SK-N-SH (cell line): ENCODE results near the gene SEBOX. TPM values are rescaled to one million over a fixed set of nuclear protein-coding genes. Genes with fewer than 3 reads are reported as not detected.

ENCODE experiments used
- CTCF ChIA-PET: fragments of 300-600, 350-600 bp; formaldehyde crosslinking; extraction: SDS; loops from one replicate; lab custom pipeline; 2021; lab: Yijun Ruan, JAX
- POLR2A ChIA-PET: fragments of 350-600 bp; sonication (Branson Sonifier 250); formaldehyde crosslinking; extraction: SDS; loops from one replicate; lab custom pipeline; 2020; ENCODE audit warnings: antibody characterized with exemption, inconsistent platforms; lab: Yijun Ruan, JAX
- DNase-seq: peaks from one replicate; pipeline ENCODE4 v3.0.0; 2012
- H2AFZ ChIP-seq: fragments of 200-600 bp; sonication (generic); 2 replicates; pipeline ENCODE4 v1.8.1; 2016; ENCODE audit warnings: antibody characterized with exemption, mild to moderate bottlenecking, low read depth
- H3F3A ChIP-seq: fragments of 200-600 bp; sonication (generic); replicated peaks from 2 replicates; pipeline ENCODE3; 2016; ENCODE audit warnings: antibody characterized with exemption, mild to moderate bottlenecking; ENCODE audit not compliant: insufficient read depth
- H3K27ac ChIP-seq, 2 experiments: fragments of 200-500 bp in 1 of 2; fragments of 200-600 bp in 1 of 2; sonication (Bioruptor generic) in 1 of 2; sonication (generic), shearing (Covaris generic) in 1 of 2; 2 replicates each; pipeline versions ENCODE4 v1.5.1 to v1.6.1; 2014 to 2016; ENCODE audit warnings: low read depth in 2 of 2, inconsistent platforms in 1 of 2, low read length in 1 of 2, mild to moderate bottlenecking in 1 of 2, mixed read lengths in 1 of 2
- H3K27me3 ChIP-seq: fragments of 200-600 bp; sonication (generic), shearing (Covaris generic); 2 replicates; pipeline ENCODE4 v1.6.1; 2016; ENCODE audit warnings: mixed run types; ENCODE audit not compliant: insufficient read depth
- H3K36me3 ChIP-seq, 2 experiments: fragments of 200-500 bp in 1 of 2; fragments of 200-600 bp in 1 of 2; sonication (Bioruptor generic) in 1 of 2; sonication (generic) in 1 of 2; replicated peaks in 1 of 2; 2 replicates each; pipeline versions ENCODE3 to v1.5.1; 2014 to 2016; ENCODE audit warnings: low read length in 1 of 2, mild to moderate bottlenecking in 1 of 2; ENCODE audit not compliant: insufficient read depth in 2 of 2, control insufficient read depth in 1 of 2
- H3K4me1 ChIP-seq, 2 experiments: fragments of 200-500 bp in 1 of 2; fragments of 200-600 bp in 1 of 2; sonication (Bioruptor generic) in 1 of 2; sonication (generic), shearing (Covaris generic) in 1 of 2; 2 replicates each; pipeline versions ENCODE4 v1.5.1 to v1.6.1; 2014 to 2016; ENCODE audit warnings: low read depth in 1 of 2, low read length in 1 of 2, mixed run types in 1 of 2; ENCODE audit not compliant: insufficient read depth in 2 of 2, control insufficient read depth in 1 of 2
- H3K4me2 ChIP-seq: fragments of 200-600 bp; sonication (generic), shearing (Covaris generic); 2 replicates; pipeline ENCODE4 v1.6.1; 2017; ENCODE audit warnings: mixed run types
- H3K4me3 ChIP-seq, 2 experiments: fragments of 200-500 bp in 1 of 2; fragments of 200-600 bp in 1 of 2; sonication (Bioruptor generic) in 1 of 2; sonication (generic), shearing (Covaris generic) in 1 of 2; 2 replicates each; pipeline versions ENCODE4 v1.5.1 to v1.8.1; 2014 to 2016; ENCODE audit warnings: low read depth in 2 of 2, inconsistent platforms in 1 of 2, low read length in 1 of 2, mild to moderate bottlenecking in 1 of 2, mixed read lengths in 1 of 2, moderate library complexity in 1 of 2
- H3K79me2 ChIP-seq: fragments of 200-600 bp; sonication (generic); 2 replicates; pipeline ENCODE4 v1.8.1; 2017; ENCODE audit warnings: mild to moderate bottlenecking; ENCODE audit not compliant: insufficient read depth
- H3K9ac ChIP-seq: fragments of 200-600 bp; sonication (generic); 2 replicates; pipeline ENCODE4 v1.6.1; 2017; ENCODE audit warnings: mixed run types
- H3K9me2 ChIP-seq: fragments of 200-600 bp; sonication (generic); 2 replicates; pipeline ENCODE4 v1.6.1; 2017; ENCODE audit warnings: mixed run types
- H3K9me3 ChIP-seq: fragments of 200-600 bp; sonication (generic); 2 replicates; pipeline ENCODE4 v1.6.1; 2017; ENCODE audit warnings: mixed run types, mild to moderate bottlenecking, moderate library complexity
- H4K20me1 ChIP-seq: fragments of 200-600 bp; sonication (generic); 2 replicates; pipeline ENCODE4 v1.6.1; 2017; ENCODE audit warnings: mild to moderate bottlenecking, mixed run types; ENCODE audit not compliant: insufficient read depth
- CHD2 ChIP-seq: fragments of 150-350 bp; IDR thresholded peaks from 2 replicates; pipeline ENCODE4 v1.6.1; 2018; ENCODE audit warnings: low read length; ENCODE audit not compliant: partially characterized antibody
- CTCF ChIP-seq: fragments of 200-600 bp; sonication (generic); IDR thresholded peaks from 2 replicates; pipeline ENCODE4 v1.6.1; 2017; ENCODE audit warnings: antibody characterized with exemption, mild to moderate bottlenecking, moderate library complexity
- EP300 ChIP-seq, 2 experiments: IDR thresholded peaks; 2 replicates each; pipeline versions ENCODE4 v1.4.0 to v1.6.1; 2012; ENCODE audit warnings: borderline replicate concordance in 1 of 2, low read depth in 1 of 2, low read length in 1 of 2
- EZH2phosphoT487 ChIP-seq: fragments of 200-600 bp; sonication (generic); IDR thresholded peaks from 2 replicates; pipeline ENCODE4 v1.6.1; 2017; ENCODE audit warnings: low read depth, mixed run types, mild to moderate bottlenecking, antibody characterized with exemption, moderate library complexity, borderline replicate concordance
- IRF3 ChIP-seq: fragments of 150-350 bp; IDR thresholded peaks from 2 replicates; pipeline ENCODE4 v1.6.1; 2016; ENCODE audit warnings: mild to moderate bottlenecking, low read depth, low read length
- MXI1 ChIP-seq: IDR thresholded peaks from 2 replicates; pipeline ENCODE4 v1.6.1; 2012; ENCODE audit warnings: mild to moderate bottlenecking, low read depth, low read length, improper control_type of control experiment
- NRF1 ChIP-seq: IDR thresholded peaks from 2 replicates; pipeline ENCODE4 v1.6.1; 2012; ENCODE audit warnings: low read depth, mild to moderate bottlenecking, low read length
- POLR2AphosphoS5 ChIP-seq: IDR thresholded peaks from 2 replicates; pipeline ENCODE4 v1.6.1; 2012; ENCODE audit warnings: low read depth, low read length
- RXRA ChIP-seq: IDR thresholded peaks from 2 replicates; pipeline ENCODE4 v1.4.0; 2012; ENCODE audit warnings: low read depth, mild to moderate bottlenecking, borderline replicate concordance
- TAF1 ChIP-seq: IDR thresholded peaks from 2 replicates; pipeline ENCODE4 v1.6.1; 2012; ENCODE audit warnings: low read depth, mild to moderate bottlenecking, low read length, moderate library complexity, borderline replicate concordance
- WGBS: methylation state at CpG from one replicate; pipeline ENCODE4 v1.1.6; 2017; ENCODE audit warnings: low lambda C conversion rate; 5-methylcytosine and 5-hydroxymethylcytosine counted together
- polyA plus RNA-seq, 3 experiments: library from polyadenylated mRNA; depleted of rRNA; stranded (reverse); fragments of >200 nt; gene quantifications; 2 replicates each; pipeline ENCODE4 v1.2.3, GENCODE V29; 2012
- TF ChIP-seq, protein P1 (sequence below): fragments of 150-350 bp; IDR thresholded peaks from 2 replicates; pipeline ENCODE4 v1.6.1; 2017; ENCODE audit warnings: antibody characterized with exemption, low read length, low read depth, borderline replicate concordance
- TF ChIP-seq, protein P2 (sequence below): IDR thresholded peaks from 2 replicates; pipeline ENCODE4 v1.4.0; 2012; ENCODE audit warnings: low read depth, borderline replicate concordance

Gene SEBOX
- polyA plus RNA-seq, 1 of the 3 experiments (the other 2 are of a cell fraction): not detected

DNA sequence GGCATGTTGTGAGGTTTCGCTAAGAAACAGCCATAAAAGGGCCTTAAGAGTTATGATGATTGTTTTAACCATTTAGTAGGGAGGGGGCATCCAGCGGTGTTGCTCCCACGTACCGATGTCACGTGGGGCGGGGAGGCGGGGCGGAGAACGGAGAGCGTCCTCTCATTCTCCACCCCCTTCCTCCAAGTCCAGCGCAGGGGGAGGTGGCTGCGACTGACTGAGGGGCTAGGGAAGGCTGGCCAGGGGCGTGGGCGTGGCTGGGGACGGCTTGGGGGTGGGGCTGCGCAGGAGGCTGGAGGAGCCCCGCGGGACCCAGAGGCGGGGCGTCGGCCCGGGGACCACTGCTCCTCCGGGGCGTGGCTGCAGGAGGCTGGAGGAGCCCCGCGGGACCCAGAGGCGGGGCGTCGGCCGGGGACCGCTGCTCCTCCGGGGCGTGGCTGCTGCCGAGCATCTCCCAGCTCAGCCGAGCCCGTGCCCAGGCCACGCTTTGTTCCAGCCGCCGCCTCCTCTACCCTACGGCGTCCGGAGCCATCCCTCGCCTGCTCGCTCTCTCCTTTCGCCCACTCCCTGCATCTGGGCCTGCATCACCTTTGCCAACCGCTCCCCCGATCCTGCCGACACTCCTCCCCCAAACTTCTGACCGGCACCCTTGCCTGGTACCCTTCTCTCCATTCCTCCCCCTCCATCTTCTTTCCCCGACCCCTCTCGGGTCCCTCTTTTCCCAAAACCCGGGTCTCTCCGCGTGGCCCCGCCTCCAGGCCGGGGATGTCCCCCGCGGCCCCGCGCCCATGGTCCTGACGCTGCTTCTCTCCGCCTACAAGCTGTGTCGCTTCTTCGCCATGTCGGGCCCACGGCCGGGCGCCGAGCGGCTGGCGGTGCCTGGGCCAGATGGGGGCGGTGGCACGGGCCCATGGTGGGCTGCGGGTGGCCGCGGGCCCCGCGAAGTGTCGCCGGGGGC, 6.5 kb upstream of the SEBOX start, which contains the start of gene SARM1:
SARM1 (plus strand) TSS at position 450 of the 958 bp plus-strand sequence; CDS start at position 789, 339 bp downstream.
- Histone ChIP-seq H3K9me3 (no peaks in the 10 kb centered on the region), H3K9ac (peak within 1 kb of the TSS; percentile 81), H3K4me3 (peak within 1 kb of the TSS; percentile 60 to 84), H3K4me2 (peak within 1 kb of the TSS; percentile 96), H4K20me1 (peaks cover 31% of the 10 kb centered on the region), H3K27ac (peak within 1 kb of the TSS; percentile 73 to 90), H3F3A (peaks cover 15% of the 10 kb centered on the region), H3K36me3 (no peaks in the 10 kb centered on the region), H3K4me1 (peaks cover 15 to 28% of the 10 kb centered on the region in 2 experiments), H2AFZ (peak within 1 kb of the TSS; percentile 82), H3K9me2 (no peaks in the 10 kb centered on the region), H3K27me3 (no peaks in the 10 kb centered on the region), H3K79me2 (peaks cover 39% of the 10 kb centered on the region)
- TF ChIP-seq EP300 (IDR thresholded peaks at IDR 0.05; ENCODE audit: borderline replicate concordance in 1 of 2, low read depth in 1 of 2, low read length in 1 of 2): no peak
- TF ChIP-seq NRF1: peak; percentile 70
- TF ChIP-seq MXI1: peak; percentile 78
- TF ChIP-seq EZH2phosphoT487: no peak
- TF ChIP-seq CHD2: peak; percentile 36
- TF ChIP-seq, protein P1, sequence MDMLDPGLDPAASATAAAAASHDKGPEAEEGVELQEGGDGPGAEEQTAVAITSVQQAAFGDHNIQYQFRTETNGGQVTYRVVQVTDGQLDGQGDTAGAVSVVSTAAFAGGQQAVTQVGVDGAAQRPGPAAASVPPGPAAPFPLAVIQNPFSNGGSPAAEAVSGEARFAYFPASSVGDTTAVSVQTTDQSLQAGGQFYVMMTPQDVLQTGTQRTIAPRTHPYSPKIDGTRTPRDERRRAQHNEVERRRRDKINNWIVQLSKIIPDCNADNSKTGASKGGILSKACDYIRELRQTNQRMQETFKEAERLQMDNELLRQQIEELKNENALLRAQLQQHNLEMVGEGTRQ: peak; percentile 83
- peak; percentile 20; the same call in 1 of the 2 replicates for TF ChIP-seq TAF1
- TF ChIP-seq CTCF: no peak
- TF ChIP-seq IRF3: no peak
- peak; percentile 34 for TF ChIP-seq POLR2AphosphoS5
- TF ChIP-seq RXRA: no peak
- TF ChIP-seq, protein P2, sequence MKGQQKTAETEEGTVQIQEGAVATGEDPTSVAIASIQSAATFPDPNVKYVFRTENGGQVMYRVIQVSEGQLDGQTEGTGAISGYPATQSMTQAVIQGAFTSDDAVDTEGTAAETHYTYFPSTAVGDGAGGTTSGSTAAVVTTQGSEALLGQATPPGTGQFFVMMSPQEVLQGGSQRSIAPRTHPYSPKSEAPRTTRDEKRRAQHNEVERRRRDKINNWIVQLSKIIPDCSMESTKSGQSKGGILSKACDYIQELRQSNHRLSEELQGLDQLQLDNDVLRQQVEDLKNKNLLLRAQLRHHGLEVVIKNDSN: peak; percentile 95
- POLR2A ChIA-PET: interaction anchor here (0.9 to 4.5 kb wide), 5 partner anchors 11 to 117 kb away, joined by 3 to 34 read pairs (median 3); partner anchors contain the start of genes IFT20, POLDIP2 and TNFAIP1
- DNase-seq: peak; percentile 98
- CTCF ChIA-PET: interaction anchor here (1.4 kb wide), 1 partner anchor 45 kb away, joined by 3 read pairs; no protein-coding TSS in a partner anchor
- WGBS: under 1% methylated on average over 29 of the region's 80 CpGs
